H1 (cell line): ENCODE measurements around the gene IRAK4. TPM values are rescaled to one million over a fixed set of nuclear protein-coding genes. Genes with fewer than 3 reads are reported as not detected.

Experiments
- CTCF ChIA-PET: fragments of 300-600 bp; sonication (Branson Sonifier 250); formaldehyde crosslinking; loops from one replicate; lab custom pipeline; 2021; ENCODE audit not compliant: partially characterized antibody; lab: Charles Lee
- POLR2A ChIA-PET: fragments of 300-600 bp; sonication (Branson Sonifier 250); formaldehyde crosslinking; loops from one replicate; lab custom pipeline; 2021; ENCODE audit warnings: inconsistent platforms; ENCODE audit not compliant: partially characterized antibody; lab: Charles Lee
- DNase-seq, 2 experiments: peaks; one replicate each; pipeline versions ENCODE4 v3.0.0 to v3.0.0-alpha.2; 2010 to 2022; ENCODE audit warnings: low spot score in 2 of 2, low read depth in 1 of 2, mixed read lengths in 1 of 2
- FAIRE-seq: peaks from 2 replicates; lab custom pipeline; 2011; peaks lifted over from hg19 to GRCh38; lab: Jason Lieb, UNC
- H2AFZ ChIP-seq: 2 replicates; pipeline ENCODE4 v1.8.1; 2012; ENCODE audit warnings: low read length, inconsistent platforms
- H2AK5ac ChIP-seq: 2 replicates; pipeline ENCODE4 v1.6.1; 2013; ENCODE audit warnings: low read depth, low read length
- H2BK120ac ChIP-seq: replicated peaks from 2 replicates; pipeline ENCODE3; 2013; ENCODE audit warnings: low read depth, low read length, inconsistent platforms
- H2BK12ac ChIP-seq: 2 replicates; pipeline ENCODE4 v1.6.1; 2013; ENCODE audit warnings: low read depth, low read length
- H2BK15ac ChIP-seq: 2 replicates; pipeline ENCODE4 v1.6.1; 2013; ENCODE audit warnings: low read length
- H2BK20ac ChIP-seq: 2 replicates; pipeline ENCODE4 v1.6.1; 2013; ENCODE audit warnings: low read length
- H2BK5ac ChIP-seq: 2 replicates; pipeline ENCODE4 v1.6.1; 2013; ENCODE audit warnings: low read depth, low read length
- H3K14ac ChIP-seq: 2 replicates; pipeline ENCODE4 v1.6.1; 2013; ENCODE audit warnings: inconsistent platforms; ENCODE audit not compliant: insufficient read length
- H3K18ac ChIP-seq: 2 replicates; pipeline ENCODE4 v1.6.1; 2013; ENCODE audit warnings: low read length; ENCODE audit errors: extremely low read depth
- H3K23ac ChIP-seq: 2 replicates; pipeline ENCODE4 v1.6.1; 2013; ENCODE audit warnings: inconsistent platforms; ENCODE audit not compliant: insufficient read length
- H3K23me2 ChIP-seq: 2 replicates; pipeline ENCODE4 v1.6.1; 2013; ENCODE audit warnings: low read depth, low read length
- H3K27ac ChIP-seq: 2 replicates; pipeline ENCODE4 v1.6.1; 2011; ENCODE audit warnings: low read depth, low read length, inconsistent platforms
- H3K27me3 ChIP-seq, 4 experiments: replicated peaks in 1 of 4; 1 replicate in 1 of 4; 2 replicates in 3 of 4; pipeline versions ENCODE4 v1.6.1 to v1.8.1; 2011 to 2013; ENCODE audit warnings: low read length in 3 of 4, mild to moderate bottlenecking in 3 of 4, inconsistent platforms in 2 of 4, mixed read lengths in 2 of 4, moderate library complexity in 1 of 4; ENCODE audit not compliant: control insufficient read depth in 3 of 4, insufficient read depth in 3 of 4; ENCODE audit errors: extremely low read depth in 1 of 4
- H3K36me3 ChIP-seq, 4 experiments: 2 replicates each; pipeline versions ENCODE4 v1.6.1 to v1.8.1; 2011 to 2013; ENCODE audit warnings: mild to moderate bottlenecking in 4 of 4, low read length in 3 of 4, moderate library complexity in 2 of 4, control low read depth in 1 of 4, inconsistent platforms in 1 of 4; ENCODE audit not compliant: insufficient read depth in 4 of 4, control insufficient read depth in 2 of 4
- H3K4ac ChIP-seq: replicated peaks from 2 replicates; pipeline ENCODE3; 2013; ENCODE audit warnings: low read length, low read depth, mixed read lengths, inconsistent platforms; ENCODE audit not compliant: insufficient read length
- H3K4me1 ChIP-seq, 4 experiments: replicated peaks in 1 of 4; 1 replicate in 1 of 4; 2 replicates in 3 of 4; pipeline versions ENCODE4 v1.6.1 to v1.8.1; 2011 to 2013; ENCODE audit warnings: low read length in 3 of 4, inconsistent platforms in 2 of 4, mixed read lengths in 1 of 4; ENCODE audit not compliant: insufficient read depth in 4 of 4, control insufficient read depth in 3 of 4
- H3K4me2 ChIP-seq, 2 experiments: 2 replicates each; pipeline versions ENCODE4 v1.6.1 to v1.8.1; 2011 to 2013; ENCODE audit warnings: low read depth in 2 of 2, low read length in 2 of 2, control low read depth in 1 of 2, inconsistent platforms in 1 of 2, mild to moderate bottlenecking in 1 of 2; ENCODE audit not compliant: insufficient read depth in 1 of 2
- H3K4me3 ChIP-seq, 4 experiments: fragments of 200-600, 300-600 bp in 1 of 4; sonication (generic), shearing (Covaris generic), sonication (Bioruptor Twin) in 1 of 4; 2 replicates each; pipeline versions ENCODE4 v1.5.1 to v1.8.1; 2011 to 2016; ENCODE audit warnings: low read length in 4 of 4, low read depth in 3 of 4, control low read depth in 2 of 4, inconsistent platforms in 2 of 4, mild to moderate bottlenecking in 2 of 4, mixed read lengths in 1 of 4, moderate library complexity in 1 of 4; ENCODE audit not compliant: insufficient read depth in 2 of 4; ENCODE audit errors: extremely low read depth in 1 of 4
- H3K56ac ChIP-seq: replicated peaks from 2 replicates; pipeline ENCODE3; 2013; ENCODE audit warnings: low read depth, mild to moderate bottlenecking, mixed read lengths, low read length, inconsistent platforms; ENCODE audit not compliant: insufficient read length
- H3K79me1 ChIP-seq: 2 replicates; pipeline ENCODE4 v1.6.1; 2013; ENCODE audit warnings: low read depth, low read length, control low read depth
- H3K79me2 ChIP-seq, 2 experiments: 2 replicates each; pipeline versions ENCODE4 v1.6.1 to v1.8.1; 2012 to 2013; ENCODE audit warnings: low read length in 2 of 2, mild to moderate bottlenecking in 2 of 2, inconsistent platforms in 1 of 2; ENCODE audit not compliant: insufficient read depth in 2 of 2, control insufficient read depth in 1 of 2
- H3K9ac ChIP-seq, 4 experiments: replicated peaks in 1 of 4; 1 replicate in 1 of 4; 2 replicates in 3 of 4; pipeline versions ENCODE4 v1.6.1 to v1.8.1; 2011 to 2013; ENCODE audit warnings: low read depth in 3 of 4, low read length in 3 of 4, control low read depth in 2 of 4, mild to moderate bottlenecking in 2 of 4, moderate library complexity in 2 of 4, inconsistent platforms in 1 of 4; ENCODE audit errors: extremely low read depth in 1 of 4
- H3K9me3 ChIP-seq, 2 experiments: 2 replicates each; pipeline versions ENCODE4 v1.6.1 to v1.8.1; 2012 to 2013; ENCODE audit warnings: mild to moderate bottlenecking in 2 of 2, moderate library complexity in 2 of 2, control low read depth in 1 of 2, inconsistent platforms in 1 of 2, low read depth in 1 of 2, low read length in 1 of 2, mixed read lengths in 1 of 2; ENCODE audit not compliant: insufficient read depth in 2 of 2
- H4K20me1 ChIP-seq, 2 experiments: replicated peaks in 1 of 2; 2 replicates each; pipeline versions ENCODE3 to v1.8.1; 2011 to 2013; ENCODE audit warnings: inconsistent platforms in 2 of 2, low read length in 2 of 2, mild to moderate bottlenecking in 1 of 2; ENCODE audit not compliant: insufficient read depth in 2 of 2, control insufficient read depth in 1 of 2
- H4K5ac ChIP-seq: 2 replicates; pipeline ENCODE4 v1.6.1; 2013; ENCODE audit warnings: low read length, low read depth, mixed read lengths, inconsistent platforms; ENCODE audit not compliant: insufficient read length
- H4K8ac ChIP-seq: 2 replicates; pipeline ENCODE4 v1.8.0; 2013; ENCODE audit warnings: mild to moderate bottlenecking, moderate library complexity, low read length, inconsistent platforms; ENCODE audit not compliant: insufficient read depth; ENCODE audit errors: extremely low read depth
- H4K91ac ChIP-seq: replicated peaks from 2 replicates; pipeline ENCODE3; 2013; ENCODE audit warnings: low read length, mixed read lengths, inconsistent platforms; ENCODE audit not compliant: insufficient read length
- CREB1 ChIP-seq: IDR thresholded peaks from 2 replicates; pipeline ENCODE4 v1.6.1; 2012; ENCODE audit warnings: inconsistent platforms
- CTCF ChIP-seq, 3 experiments: IDR thresholded peaks; 1 replicate in 2 of 3; 2 replicates in 1 of 3; pipeline versions ENCODE4 v1.5.1 to v1.6.1; 2011; ENCODE audit warnings: low read length in 3 of 3, mild to moderate bottlenecking in 3 of 3, inconsistent platforms in 2 of 3, low read depth in 1 of 3, moderate library complexity in 1 of 3; ENCODE audit not compliant: insufficient read depth in 1 of 3; ENCODE audit errors: control extremely low read depth in 1 of 3
- HDAC2 ChIP-seq, 2 experiments: fragments of 300-600 bp in 1 of 2; sonication (generic) in 1 of 2; IDR thresholded peaks; 2 replicates each; pipeline ENCODE4 v1.6.1; 2011 to 2012; ENCODE audit warnings: low read depth in 2 of 2, low read length in 2 of 2, mild to moderate bottlenecking in 2 of 2, moderate library complexity in 2 of 2, borderline replicate concordance in 1 of 2, inconsistent platforms in 1 of 2
- PHF8 ChIP-seq: fragments of 200-600 bp; sonication (generic); conservative IDR thresholded peaks from 2 replicates; pipeline ENCODE4 v1.7.1; 2012; ENCODE audit warnings: low read depth, mild to moderate bottlenecking, inconsistent platforms, low read length, moderate library complexity
- RAD21 ChIP-seq, 2 experiments: IDR thresholded peaks in 1 of 2; conservative IDR thresholded peaks in 1 of 2; 2 replicates each; pipeline ENCODE4 v1.6.1; 2011; ENCODE audit warnings: low read depth in 2 of 2, low read length in 2 of 2, improper control_type of control experiment in 1 of 2, inconsistent platforms in 1 of 2, mild to moderate bottlenecking in 1 of 2, moderate library complexity in 1 of 2
- SRF ChIP-seq: IDR thresholded peaks from 2 replicates; pipeline ENCODE4 v1.6.1; 2011; ENCODE audit warnings: mild to moderate bottlenecking, low read depth, low read length, moderate library complexity
- TEAD4 ChIP-seq: IDR thresholded peaks from 2 replicates; pipeline ENCODE4 v1.6.1; 2012; ENCODE audit warnings: low read depth, low read length, inconsistent platforms, mixed read lengths
- WGBS, 2 experiments: shearing (Covaris generic) in 1 of 2; methylation state at CpG; one replicate each; pipeline versions ENCODE4 v1.1.6 to v1.1.7; 2013 to 2015; ENCODE audit warnings: low lambda C conversion rate in 2 of 2, mixed read lengths in 2 of 2, inconsistent platforms in 1 of 2, low coverage in 1 of 2, missing lambda C conversion rate in 1 of 2; ENCODE audit not compliant: insufficient replicate concordance in 2 of 2, insufficient coverage in 1 of 2, insufficient read length in 1 of 2; ENCODE audit errors: extremely low coverage in 1 of 2, missing lambda C conversion rate in 1 of 2; 5-methylcytosine and 5-hydroxymethylcytosine counted together
- polyA plus RNA-seq, 7 experiments: library from polyadenylated mRNA; depleted of rRNA in 3 of 7; stranded (reverse) in 5 of 7; unstranded in 2 of 7; fragments of >200 nt in 5 of 7; fragments of 200-250 nt in 2 of 7; gene quantifications; 1 replicate in 5 of 7; 2 replicates in 1 of 7; 4 replicates in 1 of 7; pipeline versions ENCODE4 v1.2.1 to v1.2.3, GENCODE V29; 2011 to 2013; ENCODE audit warnings: missing spikeins in 2 of 7, mixed read lengths in 2 of 7
- total RNA-seq: library from RNA; stranded (reverse); fragmentation: NEBNext Ultra II Directional; extraction: Animal tissue kit (Norgen Biotek cat#: 25700); gene quantifications from 2 replicates; pipeline ENCODE4 v1.2.1, GENCODE V29; 2021

IRAK4 gene
- total and polyA plus RNA-seq, 2 of the 8 experiments (the other 6 are each of a cell fraction or from before 2014, with no cell fraction given) = 2.3 to 7.7 TPM

DNA sequence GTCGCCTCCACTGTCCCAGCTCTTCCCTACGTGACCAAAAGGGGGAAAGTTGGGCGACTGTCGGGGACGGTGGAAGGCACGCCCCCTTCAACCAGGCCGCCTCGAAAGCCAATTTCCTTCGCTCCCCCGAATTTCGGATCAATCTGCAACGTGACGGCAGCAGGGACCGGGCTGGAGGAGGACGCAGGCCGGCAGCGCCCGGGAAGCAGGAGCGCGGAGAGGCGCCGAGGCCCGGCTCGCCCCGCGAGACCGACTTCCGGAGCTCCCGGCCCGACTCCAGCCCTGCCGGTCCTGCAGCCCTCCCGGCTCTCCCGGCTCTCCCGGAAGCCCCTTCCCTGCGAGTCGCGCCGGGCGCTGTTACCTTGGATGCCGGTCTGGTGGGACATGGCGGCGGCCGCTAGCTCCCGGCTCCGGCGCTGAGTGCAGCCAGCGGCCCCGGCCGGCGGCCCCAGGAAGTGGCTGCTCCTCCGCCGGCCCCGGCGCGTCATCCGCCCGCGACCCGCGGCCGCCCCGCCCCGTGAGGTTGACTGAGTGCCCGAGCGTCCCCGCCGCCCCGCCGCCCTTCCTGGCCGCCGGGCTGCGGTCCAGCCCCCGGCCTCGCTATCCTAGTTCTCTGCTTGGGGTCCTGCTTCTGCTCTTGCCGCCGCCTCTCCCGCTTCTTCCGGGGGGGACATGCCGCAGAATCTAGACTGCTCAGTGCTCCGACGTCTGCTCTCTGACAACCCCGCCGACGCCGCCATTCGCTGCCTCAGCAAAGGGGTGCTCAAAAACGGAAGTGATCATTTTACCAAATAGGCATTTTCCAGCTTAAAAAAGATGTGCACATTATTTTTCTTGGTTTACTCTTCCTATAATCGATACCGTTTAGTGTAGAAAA lies 47.3 kb downstream of the IRAK4 start, which contains the start of gene TWF1:
Gene TWF1, minus strand, starts transcription at position 458 of the 877 bp plus-strand sequence. Its CDS starts 72 bp downstream, at position 386.
- Histone ChIP-seq H3K36me3 (peaks cover 0 to 25% (median 2%) of the 10 kb centered on the region in 4 experiments; a peak in 2 of 8 replicates), H3K27ac (peak within 1 kb of the TSS; percentile 95), H4K8ac (peak within 1 kb of the TSS; percentile 96), H2BK5ac (peak within 1 kb of the TSS; percentile 86), H3K4me1 (peaks cover 0 to 3% (median 0%) of the 10 kb centered on the region in 4 experiments; a peak in 1 of 7 replicates), H3K4me2 (peak within 1 kb of the TSS; percentile 69 to 85), H2AFZ (peak within 1 kb of the TSS; percentile 72), H3K18ac (peak within 1 kb of the TSS; percentile 68), H2BK120ac (no peak within 1 kb of the TSS), H4K91ac (no peak within 1 kb of the TSS), H4K20me1 (no peaks in the 10 kb centered on the region), H2BK20ac (no peak within 1 kb of the TSS), H3K9ac (peak within 1 kb of the TSS; percentile 85 to 94 (median 91)), H2BK15ac (no peak within 1 kb of the TSS), H3K4me3 (peak within 1 kb of the TSS; percentile 53 to 98 (median 78)), H3K79me1 (no peaks in the 10 kb centered on the region), H3K23me2 (peaks cover 2% of the 10 kb centered on the region; the same call in 1 of the 2 replicates), H3K27me3 (no peaks in the 10 kb centered on the region), H3K79me2 (peaks cover 0 to 25% of the 10 kb centered on the region in 2 experiments; a peak in 2 of 4 replicates), H3K23ac (peak within 1 kb of the TSS; percentile 32), H2BK12ac (no peak within 1 kb of the TSS), H3K14ac (no peak within 1 kb of the TSS), H3K4ac (no peak within 1 kb of the TSS), H3K56ac (peak within 1 kb of the TSS; percentile 93), H2AK5ac (no peak within 1 kb of the TSS), H3K9me3 (no peaks in the 10 kb centered on the region), H4K5ac (peak within 1 kb of the TSS; percentile 88)
- POLR2A ChIA-PET = interaction anchor here (0.6 to 3.3 kb wide), 19 partner anchors 9 to 1169 kb away, joined by 3 to 24 read pairs (median 4); partner anchors contain the start of genes ADAMTS20 and TMEM117
- CTCF ChIA-PET = interaction anchor here (0.8 to 3.9 kb wide), 13 partner anchors 8 to 1167 kb away, joined by 3 to 28 read pairs (median 3); no protein-coding TSS in a partner anchor
- DNase-seq (peak; percentile 34 to 94), FAIRE-seq (peak; percentile 19)
- 2% methylated on average over 71 of the region's 89 CpGs; no CpG with 5 or more reads in 1 of the 2 experiments for WGBS, 2 experiments
- TF ChIP-seq SRF (0 out of 2 replicates have a peak, but pooled peaks have one; percentile 25), CTCF (IDR thresholded peaks at IDR 0.05; ENCODE audit: control extremely low read depth in 1 of 3, insufficient read depth in 1 of 3, low read depth in 1 of 3, low read length in 3 of 3) (peak; percentile 27 to 43 (median 43); a peak in 3 of 4 replicates), PHF8 (peak; percentile 94), TEAD4 (no peak), CREB1 (peak; percentile 94), HDAC2 (IDR thresholded peaks at IDR 0.05; ENCODE audit: borderline replicate concordance in 1 of 2, low read depth in 2 of 2, low read length in 2 of 2) (peak in 1 of 2 experiments; percentile 38; a peak in 1 of 4 replicates), RAD21 (IDR thresholded peaks at IDR 0.05 in 1 of 2, conservative IDR thresholded peaks at IDR 0.05 in 1 of 2; ENCODE audit: low read depth in 2 of 2, low read length in 2 of 2) (peak; percentile 5 to 15; a peak in 2 of 4 replicates)
